Mucosa of descending colon (tissue), 3 donors: ENCODE data around the gene NHERF1. TPM values are rescaled to one million over a fixed set of nuclear protein-coding genes. Genes with fewer than 3 reads are reported as not detected.

Source experiments
- ATAC-seq: fragments of 200-7000 bp; cut with Tn5 transposase; one replicate; pipeline ENCODE4 v1.9.1; 2020; ENCODE audit warnings: mild to moderate bottlenecking, moderate library complexity
- DNase-seq, 3 donors: peaks; one replicate each; pipeline ENCODE4 v3.0.0-alpha.2; 2020
- H3K36me3 ChIP-seq: fragments of 200-600 bp; one replicate; pipeline ENCODE4 v1.8.0; 2021; ENCODE audit warnings: low read depth, mild to moderate bottlenecking
- H3K4me1 ChIP-seq: fragments of 200-600 bp; one replicate; pipeline ENCODE4 v1.8.0; 2021; ENCODE audit warnings: low read depth, mild to moderate bottlenecking
- H3K4me3 ChIP-seq: fragments of 200-600 bp; one replicate; pipeline ENCODE4 v1.8.0; 2021; ENCODE audit warnings: mild to moderate bottlenecking
- H3K9me3 ChIP-seq: fragments of 200-600 bp; one replicate; pipeline ENCODE4 v1.8.0; 2021; ENCODE audit warnings: mild to moderate bottlenecking
- CTCF ChIP-seq: fragments of 200-600 bp; IDR thresholded peaks from one replicate; pipeline ENCODE4 v1.8.0; 2022; ENCODE audit warnings: antibody characterized with exemption, mild to moderate bottlenecking
- intact Hi-C, 2 donors: fragments of 100-400 bp; cut with DNase I in 1 of 2; cut with micrococcal nuclease in 1 of 2; formaldehyde crosslinking; loops; one replicate each; pipeline versions ENCODE4 v1.11.0 to v1.11.1; 2022; cut with DNase I, micrococcal nuclease
- total RNA-seq, 3 donors: library from RNA; stranded (reverse); fragmentation: NEBNext Ultra II Directional in 2 of 3; extraction: Animal tissue kit (Norgen Biotek cat#: 25700) in 2 of 3; gene quantifications; one replicate each; pipeline versions ENCODE4 v1.2.1 to v1.2.4, GENCODE V29; 2021 to 2023
- donor health status: DM: no; HTN: no; CAD: no; lungs with moderate emphysema.
- donor health status: DM: no; HTN: no; CAD: no.
- donor health status: DM: no; HTN: yes; CAD: no.

NHERF1 gene
- total RNA-seq, 3 donors from 2014 or later, result 109 to 281 (median 164) TPM

GRCh38 chr17:74803388-74803930, 55.0 kb downstream of the NHERF1 start:
- Histone ChIP-seq H3K36me3 (no peaks in the 10 kb centered on the region), H3K4me3 (no peak overlapping the region), H3K4me1 (no peaks in the 10 kb centered on the region), H3K9me3 (no peaks in the 10 kb centered on the region)
- DNase-seq, result no peak
- intact Hi-C loops, result no loop called here
- no peak for ATAC-seq
- TF ChIP-seq CTCF, result no peak

- Histone ChIP-seq H3K4me3 (no peak overlapping the region), H3K36me3 (no peaks in the 10 kb centered on the region), H3K9me3 (no peaks in the 10 kb centered on the region), H3K4me1 (no peaks in the 10 kb centered on the region)
- no peak for ATAC-seq
- intact Hi-C loops, result no loop called here
- no peak for TF ChIP-seq CTCF
- no peak for DNase-seq
Measured at GRCh38 chr17:74803971-74804370, 55.5 kb downstream of the NHERF1 start.

- Histone ChIP-seq H3K36me3 (no peaks in the 10 kb centered on the region), H3K4me1 (no peaks in the 10 kb centered on the region), H3K9me3 (no peaks in the 10 kb centered on the region), H3K4me3 (no peak overlapping the region)
- no peak for TF ChIP-seq CTCF
- no peak for DNase-seq
- no peak for ATAC-seq
- intact Hi-C loops, result no loop called here
Measured at GRCh38 chr17:74804683-74805082, 56.3 kb downstream of the NHERF1 start.

- TF ChIP-seq CTCF, result no peak
Measured at GRCh38 chr17:74805591-74805991, 57.2 kb downstream of the NHERF1 start.

GRCh38 chr17:74806334-74806733, 57.9 kb downstream of the NHERF1 start:
- Histone ChIP-seq H3K36me3 (no peaks in the 10 kb centered on the region), H3K4me1 (no peaks in the 10 kb centered on the region), H3K9me3 (no peaks in the 10 kb centered on the region), H3K4me3 (no peak overlapping the region)
- no peak for ATAC-seq
- DNase-seq, result no peak
- intact Hi-C loops, result no loop called here
- TF ChIP-seq CTCF, result no peak

More at GRCh38 chr17:74805591-74805991, 57.2 kb downstream of the NHERF1 start:
- intact Hi-C loops, result no loop called here
- H3K4me3 ChIP-seq, result no peak overlapping the region
- DNase-seq, result no peak
- H3K9me3 ChIP-seq, result no peaks in the 10 kb centered on the region
- H3K36me3 ChIP-seq, result no peaks in the 10 kb centered on the region
- ATAC-seq, result no peak
- H3K4me1 ChIP-seq, result no peaks in the 10 kb centered on the region

GRCh38 chr17:74807441-74807840, 59.0 kb downstream of the NHERF1 start:
- TF ChIP-seq CTCF, result no peak
- Histone ChIP-seq H3K4me1 (no peaks in the 10 kb centered on the region), H3K9me3 (no peaks in the 10 kb centered on the region), H3K36me3 (no peaks in the 10 kb centered on the region), H3K4me3 (no peak overlapping the region)
- ATAC-seq (no peak), DNase-seq (no peak)
- intact Hi-C loops, result no loop called here
